Measurements from ENCODE around the gene ADARB2.

The ADARB2 gene

DNA sequence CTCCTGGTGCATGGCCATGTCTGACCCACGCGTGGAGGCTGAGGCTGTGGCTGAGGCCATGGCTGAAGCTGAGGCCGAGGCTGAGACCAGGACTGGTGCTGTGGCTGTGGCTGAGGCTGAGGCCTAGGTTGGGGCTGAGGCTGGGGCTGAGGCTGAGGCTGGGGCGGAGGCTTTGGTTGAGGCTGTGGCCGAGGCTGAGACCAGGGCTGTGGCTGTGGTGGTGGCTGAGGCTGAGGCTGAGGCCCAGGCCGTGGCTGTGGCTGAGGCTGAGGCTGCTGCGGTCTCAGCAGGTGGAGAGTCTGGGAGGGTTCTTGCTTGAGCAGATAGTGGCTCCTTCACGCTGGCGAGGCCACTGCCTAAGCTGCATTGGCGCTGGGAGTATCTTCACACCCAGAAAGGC lies 604.7 kb downstream of the ADARB2 start:
- no peak for DNase-seq

DNA sequence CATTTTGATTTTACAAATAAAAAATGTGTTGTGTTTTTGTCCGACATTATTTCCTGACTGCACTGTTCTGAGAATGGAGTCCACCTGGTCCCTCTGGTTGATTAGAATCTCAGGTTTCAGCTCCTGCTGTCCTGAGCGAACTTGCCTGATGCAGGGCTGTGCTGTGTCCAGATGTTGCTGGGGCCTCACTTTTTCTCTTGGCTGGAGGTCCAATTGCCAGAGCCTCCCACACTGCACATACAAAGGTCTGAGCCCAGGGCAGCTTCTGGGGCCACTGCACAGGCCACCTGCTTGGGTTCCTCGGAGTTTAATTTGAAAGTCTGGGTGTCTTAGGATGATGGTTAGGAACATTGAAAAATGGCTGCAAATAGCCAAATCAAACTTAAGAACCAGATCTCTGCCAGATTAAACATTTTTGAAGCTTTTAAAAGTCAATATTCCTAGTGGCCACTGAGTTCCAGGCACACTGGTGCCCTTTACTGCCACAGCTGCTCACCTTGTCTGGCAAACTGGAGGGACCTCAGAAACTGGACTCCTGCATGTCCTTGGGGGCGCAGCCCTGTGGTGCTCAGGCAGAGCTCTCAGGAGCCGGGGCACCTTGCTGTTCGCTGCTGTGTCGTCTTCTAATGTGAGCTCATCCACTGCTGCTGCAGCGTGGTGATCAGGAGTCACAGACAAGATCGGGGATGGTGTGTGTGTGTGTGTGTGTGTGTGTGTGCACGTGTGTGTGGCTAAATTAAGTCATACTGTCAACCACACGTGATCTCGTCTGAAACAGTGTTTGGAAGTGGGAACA lies 606.1 kb downstream of the ADARB2 start:
- no peak for DNase-seq

DNA sequence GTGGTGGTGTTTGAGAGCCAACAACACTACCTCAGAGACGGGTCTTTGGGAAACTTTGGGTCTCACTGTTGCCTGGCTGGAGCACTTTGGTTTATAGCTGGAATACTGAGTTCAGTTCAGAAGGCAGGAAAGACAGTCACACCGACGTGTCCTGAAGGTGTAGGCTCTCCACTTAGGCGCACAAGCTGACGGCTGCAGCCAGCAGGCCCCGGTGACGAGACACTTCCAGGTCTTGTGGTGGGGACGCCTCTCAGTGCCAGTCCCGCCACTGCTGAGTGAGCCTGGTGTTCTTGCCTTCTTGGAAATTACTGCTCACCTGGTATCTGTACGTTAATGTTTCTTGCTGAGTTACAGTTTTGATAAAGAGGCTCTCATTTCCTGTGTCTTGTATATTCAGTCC lies 607.1 kb downstream of the ADARB2 start:
- no peak for DNase-seq

DNA sequence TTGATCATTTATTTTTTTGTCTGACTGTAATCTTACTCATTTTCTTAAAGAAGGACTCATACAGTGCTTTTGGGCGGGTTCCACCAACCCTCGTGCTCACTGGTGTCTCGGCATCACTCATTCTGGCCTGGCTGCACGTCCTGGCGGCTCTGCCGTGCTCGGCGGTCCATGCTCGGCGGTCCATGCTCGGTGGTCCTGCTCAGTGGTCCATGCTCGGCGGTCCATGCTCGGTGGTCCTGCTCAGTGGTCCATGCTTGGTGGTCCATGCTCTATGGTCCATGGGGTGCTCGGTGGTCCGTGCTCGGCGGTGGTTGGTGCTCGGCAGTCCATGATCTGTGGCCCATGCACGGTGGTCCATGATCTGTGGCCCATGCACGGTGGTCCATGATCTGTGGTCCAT lies 608.7 kb downstream of the ADARB2 start:
- no peak for DNase-seq

DNA sequence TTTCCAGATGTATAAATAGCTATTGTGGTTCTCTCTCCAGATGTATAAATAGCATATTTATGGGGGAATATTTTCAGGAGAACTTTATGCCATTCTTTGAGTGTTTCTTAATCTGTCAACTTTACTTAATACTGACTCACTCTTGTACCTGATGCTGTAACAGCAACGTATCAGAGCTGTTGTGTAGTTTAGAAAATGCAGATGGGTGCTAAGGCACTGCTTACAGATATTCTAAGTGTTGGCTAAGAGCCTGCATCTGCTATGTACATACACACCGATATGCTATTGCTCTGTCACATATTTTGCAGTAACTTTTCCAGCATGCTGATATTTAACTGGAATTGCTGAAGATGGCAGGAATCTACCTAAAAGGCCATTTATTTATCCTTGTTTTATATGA lies 609.2 kb downstream of the ADARB2 start:
- no peak for DNase-seq

DNA sequence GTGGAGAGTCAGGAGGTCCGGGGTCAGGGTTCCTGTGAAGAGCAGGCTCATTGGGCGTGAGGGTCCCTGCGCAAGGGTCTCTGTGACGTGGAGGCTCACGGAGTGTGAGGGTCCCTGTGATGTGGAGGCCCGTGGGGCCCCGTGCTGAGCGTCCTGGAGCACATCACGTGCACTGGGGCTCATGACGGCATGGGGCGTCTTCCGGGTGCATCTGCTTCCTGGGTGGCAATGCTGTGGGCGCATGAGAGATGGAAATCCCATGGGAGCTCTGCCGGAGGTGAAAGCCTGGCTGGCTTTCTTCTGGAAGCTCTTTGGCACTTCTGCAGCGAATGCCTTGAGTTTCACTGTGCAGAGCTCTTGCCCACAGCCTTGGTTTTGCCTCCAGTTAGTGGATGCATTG lies 609.7 kb downstream of the ADARB2 start:
- no peak for DNase-seq
